Liver (tissue), 3 donors: Measurements from ENCODE around the gene NRG2.

ENCODE experiments used
- HNF4G ChIP-seq: IDR thresholded peaks from 2 replicates; pipeline ENCODE4 v1.6.1; 2016; ENCODE audit warnings: antibody characterized with exemption
- JUND ChIP-seq, 2 donors: IDR thresholded peaks; 2 replicates each; pipeline ENCODE4 v1.6.1; 2016; ENCODE audit warnings: antibody characterized with exemption in 2 of 2
- RAD21 ChIP-seq, 2 donors: IDR thresholded peaks; 2 replicates each; pipeline ENCODE4 v1.6.1; 2016; ENCODE audit warnings: antibody characterized with exemption in 2 of 2, mild to moderate bottlenecking in 2 of 2
- TF ChIP-seq, protein P1 (sequence below): fragments of 150-350 bp; IDR thresholded peaks from 2 replicates; pipeline ENCODE4 v1.5.1; 2017; ENCODE audit warnings: improper control_type of control experiment, low read depth, low read length; ENCODE audit not compliant: missing input control
- TF ChIP-seq, protein P2 (sequence below): IDR thresholded peaks from 2 replicates; pipeline ENCODE4 v1.6.1; 2016; ENCODE audit warnings: antibody characterized with exemption, mild to moderate bottlenecking
- TF ChIP-seq, protein P3 (sequence below): IDR thresholded peaks from 2 replicates; pipeline ENCODE4 v1.6.1; 2016; ENCODE audit warnings: antibody characterized with exemption
- donor health status: healthy.
- donor health status: healthy.

GRCh38 chr5:139960723-139961383 is 82.2 kb downstream of the NRG2 start:
- TF ChIP-seq, protein P1, sequence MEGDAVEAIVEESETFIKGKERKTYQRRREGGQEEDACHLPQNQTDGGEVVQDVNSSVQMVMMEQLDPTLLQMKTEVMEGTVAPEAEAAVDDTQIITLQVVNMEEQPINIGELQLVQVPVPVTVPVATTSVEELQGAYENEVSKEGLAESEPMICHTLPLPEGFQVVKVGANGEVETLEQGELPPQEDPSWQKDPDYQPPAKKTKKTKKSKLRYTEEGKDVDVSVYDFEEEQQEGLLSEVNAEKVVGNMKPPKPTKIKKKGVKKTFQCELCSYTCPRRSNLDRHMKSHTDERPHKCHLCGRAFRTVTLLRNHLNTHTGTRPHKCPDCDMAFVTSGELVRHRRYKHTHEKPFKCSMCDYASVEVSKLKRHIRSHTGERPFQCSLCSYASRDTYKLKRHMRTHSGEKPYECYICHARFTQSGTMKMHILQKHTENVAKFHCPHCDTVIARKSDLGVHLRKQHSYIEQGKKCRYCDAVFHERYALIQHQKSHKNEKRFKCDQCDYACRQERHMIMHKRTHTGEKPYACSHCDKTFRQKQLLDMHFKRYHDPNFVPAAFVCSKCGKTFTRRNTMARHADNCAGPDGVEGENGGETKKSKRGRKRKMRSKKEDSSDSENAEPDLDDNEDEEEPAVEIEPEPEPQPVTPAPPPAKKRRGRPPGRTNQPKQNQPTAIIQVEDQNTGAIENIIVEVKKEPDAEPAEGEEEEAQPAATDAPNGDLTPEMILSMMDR = no peak
- TF ChIP-seq, protein P2, sequence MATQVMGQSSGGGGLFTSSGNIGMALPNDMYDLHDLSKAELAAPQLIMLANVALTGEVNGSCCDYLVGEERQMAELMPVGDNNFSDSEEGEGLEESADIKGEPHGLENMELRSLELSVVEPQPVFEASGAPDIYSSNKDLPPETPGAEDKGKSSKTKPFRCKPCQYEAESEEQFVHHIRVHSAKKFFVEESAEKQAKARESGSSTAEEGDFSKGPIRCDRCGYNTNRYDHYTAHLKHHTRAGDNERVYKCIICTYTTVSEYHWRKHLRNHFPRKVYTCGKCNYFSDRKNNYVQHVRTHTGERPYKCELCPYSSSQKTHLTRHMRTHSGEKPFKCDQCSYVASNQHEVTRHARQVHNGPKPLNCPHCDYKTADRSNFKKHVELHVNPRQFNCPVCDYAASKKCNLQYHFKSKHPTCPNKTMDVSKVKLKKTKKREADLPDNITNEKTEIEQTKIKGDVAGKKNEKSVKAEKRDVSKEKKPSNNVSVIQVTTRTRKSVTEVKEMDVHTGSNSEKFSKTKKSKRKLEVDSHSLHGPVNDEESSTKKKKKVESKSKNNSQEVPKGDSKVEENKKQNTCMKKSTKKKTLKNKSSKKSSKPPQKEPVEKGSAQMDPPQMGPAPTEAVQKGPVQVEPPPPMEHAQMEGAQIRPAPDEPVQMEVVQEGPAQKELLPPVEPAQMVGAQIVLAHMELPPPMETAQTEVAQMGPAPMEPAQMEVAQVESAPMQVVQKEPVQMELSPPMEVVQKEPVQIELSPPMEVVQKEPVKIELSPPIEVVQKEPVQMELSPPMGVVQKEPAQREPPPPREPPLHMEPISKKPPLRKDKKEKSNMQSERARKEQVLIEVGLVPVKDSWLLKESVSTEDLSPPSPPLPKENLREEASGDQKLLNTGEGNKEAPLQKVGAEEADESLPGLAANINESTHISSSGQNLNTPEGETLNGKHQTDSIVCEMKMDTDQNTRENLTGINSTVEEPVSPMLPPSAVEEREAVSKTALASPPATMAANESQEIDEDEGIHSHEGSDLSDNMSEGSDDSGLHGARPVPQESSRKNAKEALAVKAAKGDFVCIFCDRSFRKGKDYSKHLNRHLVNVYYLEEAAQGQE = no peak
- TF ChIP-seq HNF4G = no peak
- TF ChIP-seq, protein P3, sequence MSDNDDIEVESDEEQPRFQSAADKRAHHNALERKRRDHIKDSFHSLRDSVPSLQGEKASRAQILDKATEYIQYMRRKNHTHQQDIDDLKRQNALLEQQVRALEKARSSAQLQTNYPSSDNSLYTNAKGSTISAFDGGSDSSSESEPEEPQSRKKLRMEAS = no peak
- no peak for TF ChIP-seq JUND (IDR thresholded peaks at IDR 0.05)
- no peak for TF ChIP-seq RAD21 (IDR thresholded peaks at IDR 0.05)
